ENCODE results near the gene GALNT6.

Gene GALNT6

GRCh38 chr12:51417826-51418225, 26.6 kb upstream of the GALNT6 start:
- H3K4me3 ChIP-seq (ENCODE audit: low read depth, low read length), result no peak overlapping the region
- no peak for TF ChIP-seq CTCF (IDR thresholded peaks at IDR 0.05; ENCODE audit: borderline replicate concordance, insufficient read depth, low read depth, low read length)

GRCh38 chr12:51415931-51416330, 24.7 kb upstream of the GALNT6 start:
- H3K4me3 ChIP-seq (ENCODE audit: low read depth, low read length), result no peak overlapping the region
- no peak for TF ChIP-seq CTCF (IDR thresholded peaks at IDR 0.05; ENCODE audit: borderline replicate concordance, insufficient read depth, low read depth, low read length)

GRCh38 chr12:51413791-51414190, 22.6 kb upstream of the GALNT6 start:
- no peak overlapping the region for H3K4me3 ChIP-seq (ENCODE audit: low read depth, low read length)
- no peak for TF ChIP-seq CTCF (IDR thresholded peaks at IDR 0.05; ENCODE audit: borderline replicate concordance, insufficient read depth, low read depth, low read length)

- TF ChIP-seq CTCF (IDR thresholded peaks at IDR 0.05; ENCODE audit: borderline replicate concordance, insufficient read depth, low read depth, low read length), result no peak
- H3K4me3 ChIP-seq (ENCODE audit: low read depth, low read length), result no peak overlapping the region
Observed at GRCh38 chr12:51413149-51413548, 21.9 kb upstream of the GALNT6 start.

GRCh38 chr12:51409846-51410245, 18.6 kb upstream of the GALNT6 start:
- no peak for TF ChIP-seq CTCF (IDR thresholded peaks at IDR 0.05; ENCODE audit: borderline replicate concordance, insufficient read depth, low read depth, low read length)

GRCh38 chr12:51407604-51408003, 16.4 kb upstream of the GALNT6 start:
- H3K4me3 ChIP-seq (ENCODE audit: low read depth, low read length), result no peak overlapping the region
- no peak for TF ChIP-seq CTCF (IDR thresholded peaks at IDR 0.05; ENCODE audit: borderline replicate concordance, insufficient read depth, low read depth, low read length)

More at GRCh38 chr12:51409846-51410245, 18.6 kb upstream of the GALNT6 start:
- H3K4me3 ChIP-seq (ENCODE audit: low read depth, low read length), result no peak overlapping the region

- H3K4me3 ChIP-seq (ENCODE audit: low read depth, low read length), result no peak overlapping the region
- TF ChIP-seq CTCF (IDR thresholded peaks at IDR 0.05; ENCODE audit: borderline replicate concordance, insufficient read depth, low read depth, low read length), result no peak
Observed at GRCh38 chr12:51406859-51407258, 15.7 kb upstream of the GALNT6 start.
